MG63 (cell line): Measurements from ENCODE around the gene C14orf93. TPM values are rescaled to one million over a fixed set of nuclear protein-coding genes. Genes with fewer than 3 reads are reported as not detected.

Experiments used
- DNase-seq: peaks from one replicate; pipeline ENCODE4 v3.0.0-alpha.2; 2020
- H3K27me3 ChIP-seq: fragments of 250-450 bp; sonication (Bioruptor Pico); 2 replicates; pipeline ENCODE4 v1.5.1; 2020; ENCODE audit warnings: mild to moderate bottlenecking, moderate library complexity
- H3K36me3 ChIP-seq: fragments of 250-450 bp; sonication (Bioruptor Pico); 2 replicates; pipeline ENCODE4 v1.5.1; 2020; ENCODE audit warnings: mild to moderate bottlenecking, moderate library complexity
- H3K4me3 ChIP-seq: fragments of 250-450 bp; sonication (Bioruptor Pico); 2 replicates; pipeline ENCODE4 v1.5.1; 2020; ENCODE audit warnings: mild to moderate bottlenecking, moderate library complexity
- H3K9me3 ChIP-seq: fragments of 250-450 bp; sonication (Bioruptor Pico); 2 replicates; pipeline ENCODE4 v1.5.1; 2020; ENCODE audit warnings: mild to moderate bottlenecking, moderate library complexity
- total RNA-seq: library from RNA; depleted of rRNA; stranded (reverse); fragments of >200 nt; shearing (Covaris generic); gene quantifications from 2 replicates; pipeline ENCODE4 v1.2.3, GENCODE V29; 2014; ENCODE audit warnings: low replicate concordance

C14orf93 gene
- total RNA-seq, 1 experiment from 2014 or later, result 12.3 TPM

DNA sequence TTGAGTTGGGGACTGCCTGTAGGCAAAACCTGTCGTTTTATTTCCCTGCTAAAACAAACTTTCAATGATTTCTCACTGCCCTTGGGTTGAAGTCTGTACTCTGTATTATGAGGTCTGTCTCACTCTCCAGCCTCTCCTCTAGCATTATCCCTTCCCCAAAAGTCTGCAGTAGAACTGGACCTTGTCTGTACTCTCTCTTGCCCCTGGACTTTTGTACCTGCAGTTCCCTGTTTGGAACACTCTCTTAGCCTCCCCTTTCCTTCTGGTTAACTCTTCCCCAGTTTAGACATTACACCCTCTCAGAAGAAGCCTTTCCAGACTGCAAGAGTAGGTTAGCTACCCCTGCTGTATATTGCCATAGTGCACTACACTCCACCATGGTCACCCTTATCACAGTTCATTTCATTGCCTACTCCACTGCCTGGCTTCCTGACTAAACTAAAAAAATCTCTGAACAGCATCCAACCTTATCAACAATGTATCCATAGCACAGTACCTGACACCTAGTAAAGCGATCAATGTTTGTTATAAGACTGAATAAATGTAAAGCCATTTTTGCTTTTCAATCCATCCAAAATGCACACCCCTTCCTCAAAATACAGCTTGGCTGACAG, 23.9 kb downstream of the C14orf93 start:
- no peak overlapping the region for H3K4me3 ChIP-seq
- no peaks in the 10 kb centered on the region for H3K9me3 ChIP-seq
- no peaks in the 10 kb centered on the region for H3K27me3 ChIP-seq
- H3K36me3 ChIP-seq, result peaks cover 4% of the 10 kb centered on the region
- no peak for DNase-seq

DNA sequence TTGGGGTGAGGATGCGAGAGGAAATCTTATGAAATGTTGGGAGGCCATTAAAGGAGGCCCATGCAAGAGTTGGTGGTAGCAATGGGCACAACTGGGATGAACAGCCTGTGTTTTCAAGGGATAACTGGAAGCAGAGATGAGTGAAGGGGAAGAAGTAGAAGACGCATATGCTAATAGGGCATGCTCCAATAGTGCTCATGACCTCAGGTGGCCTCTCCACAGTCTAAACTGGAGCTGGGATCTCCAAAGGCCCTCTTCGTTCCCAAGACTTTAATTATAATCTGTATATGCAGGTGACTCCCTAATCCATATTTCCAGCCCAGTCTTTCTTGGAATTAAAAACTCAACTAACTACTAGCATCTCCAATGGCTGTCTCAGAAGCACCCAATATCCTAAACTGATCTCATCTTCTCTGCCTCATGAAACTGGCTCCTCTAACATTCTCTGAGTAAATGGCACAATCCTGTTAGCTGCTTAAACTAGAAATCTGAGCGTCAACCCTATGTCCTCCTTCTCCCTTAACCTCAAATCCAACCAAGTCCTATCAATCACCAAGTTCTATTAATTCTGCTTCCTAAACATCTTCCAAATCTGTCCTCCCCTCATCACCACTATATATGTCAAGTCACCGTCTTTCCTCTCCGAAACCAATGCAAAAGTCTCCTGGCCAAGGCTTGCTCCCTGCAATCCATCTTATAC, 24.8 kb downstream of the C14orf93 start:
- H3K36me3 ChIP-seq, result peaks cover 8% of the 10 kb centered on the region
- DNase-seq, result no peak

DNA sequence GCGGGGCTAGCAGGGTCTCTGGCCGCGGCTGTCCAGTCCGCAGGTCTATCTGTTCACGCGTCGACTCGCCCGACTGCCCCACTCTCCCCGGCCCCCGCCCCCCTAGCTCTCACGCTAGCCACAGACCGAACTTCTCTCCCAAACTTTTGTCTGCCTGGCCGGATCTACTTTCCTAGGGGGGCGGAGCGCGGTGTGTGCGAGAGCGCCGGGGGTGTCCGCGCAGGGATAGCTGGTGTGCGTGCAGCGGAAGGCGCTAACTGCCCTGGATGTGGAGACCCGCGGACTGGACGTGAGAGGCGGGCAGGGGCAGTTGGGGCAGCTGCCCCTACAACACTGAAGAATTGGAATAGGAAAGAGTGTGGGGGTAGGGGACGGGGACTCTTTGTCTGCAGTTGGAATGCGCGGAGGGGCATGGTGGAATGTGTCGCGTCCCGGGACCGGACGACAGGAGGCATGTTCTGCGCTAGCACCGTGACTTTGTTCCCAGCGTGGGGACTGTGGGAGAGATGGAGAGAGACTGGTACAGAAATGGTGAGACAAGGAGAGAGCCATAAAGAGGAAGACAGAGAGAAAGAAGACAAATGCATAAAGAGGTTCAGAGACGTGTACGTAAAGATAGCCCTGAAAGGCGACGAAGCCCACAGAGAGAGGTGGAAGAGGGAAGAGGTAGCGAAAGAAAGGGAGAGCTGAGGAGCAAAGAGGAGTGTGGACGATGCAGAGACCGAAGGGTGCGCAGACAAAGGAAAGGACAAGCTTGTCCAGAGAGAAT, 27.3 kb downstream of the C14orf93 start, which contains the start of gene AJUBA:
TSS of gene AJUBA (minus strand) at position 75 of the 769 bp plus-strand sequence. CDS start 285 bp downstream, outside the sequence.
- H3K9me3 ChIP-seq, result no peaks in the 10 kb centered on the region
- H3K36me3 ChIP-seq, result peaks cover 18% of the 10 kb centered on the region
- DNase-seq, result peak; percentile 95
- peak within 1 kb of the TSS; percentile 78 for H3K4me3 ChIP-seq
- H3K27me3 ChIP-seq, result no peaks in the 10 kb centered on the region

More for the DNA sequence above, 24.8 kb downstream of the C14orf93 start:
- no peak overlapping the region for H3K4me3 ChIP-seq
- no peaks in the 10 kb centered on the region for H3K27me3 ChIP-seq
- H3K9me3 ChIP-seq, result no peaks in the 10 kb centered on the region

DNA sequence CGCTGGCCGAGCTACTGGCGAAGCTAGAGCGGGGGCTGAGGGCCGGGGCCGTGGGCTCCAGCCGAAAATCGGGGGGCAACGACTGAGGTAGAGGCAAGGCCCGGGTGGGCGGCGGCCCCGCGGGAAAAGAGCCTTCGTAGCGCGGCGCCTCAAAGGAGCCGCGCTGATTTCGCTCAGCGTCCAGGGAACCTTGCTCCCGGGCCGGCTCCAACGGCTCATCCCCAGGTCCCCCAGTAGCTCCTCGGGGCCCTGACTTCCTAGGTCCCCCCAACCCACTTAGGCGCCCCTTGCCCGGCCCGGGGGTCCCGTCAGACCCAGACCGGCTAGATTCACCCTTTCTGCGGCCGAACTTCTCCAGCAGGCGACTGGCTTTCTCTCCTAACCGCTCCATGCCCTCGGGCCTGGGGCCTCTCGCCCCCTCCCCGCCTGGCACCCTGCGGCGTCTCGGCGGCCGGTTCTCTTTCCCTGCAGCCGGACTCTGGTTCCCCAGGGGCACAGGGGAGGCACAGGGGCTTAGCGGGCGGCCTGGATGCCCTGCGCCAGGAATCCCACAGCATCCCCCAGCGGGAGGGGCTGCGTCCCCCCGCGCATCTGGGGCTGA, 28.0 kb downstream of the C14orf93 start:
- no peak for DNase-seq
- H3K9me3 ChIP-seq, result no peaks in the 10 kb centered on the region
- peak overlapping the region; percentile 78 for H3K4me3 ChIP-seq
- no peaks in the 10 kb centered on the region for H3K27me3 ChIP-seq
- peaks cover 23% of the 10 kb centered on the region for H3K36me3 ChIP-seq

DNA sequence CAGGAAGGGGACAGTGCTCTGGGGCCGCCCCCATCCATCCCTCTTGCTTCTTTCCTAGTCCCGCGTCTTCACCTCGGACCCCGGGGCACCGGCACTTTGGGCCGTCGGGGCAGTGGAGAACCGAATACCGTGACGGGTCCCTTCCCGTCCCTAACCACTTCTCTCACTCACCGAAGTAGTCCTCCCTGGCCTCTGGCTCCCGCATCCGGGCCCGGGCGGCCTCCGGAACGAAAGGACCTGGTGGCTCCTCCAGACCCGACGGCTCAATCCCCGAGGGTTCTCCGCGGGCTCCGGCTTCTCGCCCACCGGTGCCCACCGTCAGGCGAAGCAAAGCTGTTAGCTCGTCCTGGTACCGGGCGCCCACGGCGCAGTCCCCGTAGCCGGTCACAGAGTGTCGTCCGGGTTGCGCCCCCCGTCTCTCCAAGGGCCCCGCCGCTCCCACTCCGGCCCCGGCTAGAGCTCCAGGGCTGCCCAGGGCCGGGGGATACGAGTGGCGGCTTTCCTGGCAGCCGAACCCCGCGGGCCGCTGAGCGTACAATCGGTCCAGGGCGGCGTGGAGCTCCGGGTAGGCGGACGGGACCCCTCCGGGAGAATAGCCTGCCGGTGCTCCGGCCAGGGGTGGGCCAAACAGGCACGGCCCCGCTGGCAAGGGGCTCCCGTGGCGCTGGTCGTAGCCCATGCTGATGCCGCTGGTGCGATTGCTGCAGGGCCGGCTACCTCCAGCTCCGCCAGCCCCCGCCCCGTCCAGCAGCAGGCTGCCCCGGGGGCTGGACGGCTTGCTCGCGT, 28.7 kb downstream of the C14orf93 start:
- Histone ChIP-seq H3K36me3 (peaks cover 28% of the 10 kb centered on the region), H3K4me3 (peak overlapping the region; percentile 78), H3K27me3 (no peaks in the 10 kb centered on the region), H3K9me3 (no peaks in the 10 kb centered on the region)
- no peak for DNase-seq

DNA sequence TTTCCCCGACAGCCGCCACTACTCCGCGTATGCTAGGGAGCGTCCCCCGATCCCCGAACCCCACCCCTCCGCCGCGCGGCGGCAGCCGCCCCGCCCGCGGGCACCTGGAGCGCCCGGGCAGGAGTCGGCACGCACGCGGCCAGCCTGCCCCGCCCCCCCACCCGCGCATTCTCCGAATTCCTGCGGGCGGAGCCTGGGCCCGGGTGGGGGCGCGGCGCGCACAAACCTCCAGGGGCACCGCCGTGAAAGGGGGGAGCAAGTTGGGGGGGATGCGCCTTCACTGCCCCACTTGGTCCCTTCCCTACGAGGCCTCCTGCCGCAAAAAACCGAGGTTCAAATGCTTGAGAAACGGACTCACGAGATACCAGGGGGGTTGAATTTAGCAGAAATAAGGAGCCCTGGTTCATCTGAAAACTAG, 29.3 kb downstream of the C14orf93 start:
- peak; percentile 72 for DNase-seq
- H3K27me3 ChIP-seq, result no peaks in the 10 kb centered on the region
- peak overlapping the region; percentile 78 for H3K4me3 ChIP-seq
- peaks cover 31% of the 10 kb centered on the region for H3K36me3 ChIP-seq
- H3K9me3 ChIP-seq, result no peaks in the 10 kb centered on the region

DNA sequence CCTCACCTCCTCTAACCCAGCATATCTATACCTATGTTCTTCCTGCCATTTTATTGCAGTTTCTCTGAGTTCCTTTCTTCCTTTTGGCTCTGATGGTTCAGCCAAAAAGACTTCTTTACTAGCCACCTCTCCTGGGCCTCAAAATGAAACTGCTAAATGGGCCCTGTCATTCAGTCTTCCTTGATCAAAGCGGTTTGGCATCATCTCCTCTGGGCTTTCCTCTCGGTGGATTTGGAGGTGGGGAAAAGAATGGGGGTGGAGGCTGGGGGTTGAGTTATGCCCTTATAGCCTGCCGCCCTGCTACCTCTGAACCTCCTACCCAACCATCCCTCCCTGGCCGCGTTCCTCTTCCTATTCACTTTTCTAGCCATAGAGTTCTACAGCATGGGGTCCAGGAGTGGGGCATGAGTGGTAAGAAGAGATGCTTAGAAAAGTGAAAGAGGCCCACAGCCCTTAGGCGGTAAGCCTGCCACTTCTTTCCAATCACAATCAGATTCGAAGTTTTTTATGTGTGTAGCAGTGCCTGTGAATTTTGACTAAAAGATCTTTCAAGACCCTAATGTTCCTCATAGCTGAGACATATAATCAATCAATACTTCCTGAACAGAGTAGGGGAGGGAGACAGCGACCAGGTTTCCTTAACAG, 30.1 kb downstream of the C14orf93 start:
- peak; percentile 46 for DNase-seq
- peak overlapping the region; percentile 78 for H3K4me3 ChIP-seq
- peaks cover 39% of the 10 kb centered on the region for H3K36me3 ChIP-seq
- no peaks in the 10 kb centered on the region for H3K9me3 ChIP-seq
- H3K27me3 ChIP-seq, result no peaks in the 10 kb centered on the region

DNA sequence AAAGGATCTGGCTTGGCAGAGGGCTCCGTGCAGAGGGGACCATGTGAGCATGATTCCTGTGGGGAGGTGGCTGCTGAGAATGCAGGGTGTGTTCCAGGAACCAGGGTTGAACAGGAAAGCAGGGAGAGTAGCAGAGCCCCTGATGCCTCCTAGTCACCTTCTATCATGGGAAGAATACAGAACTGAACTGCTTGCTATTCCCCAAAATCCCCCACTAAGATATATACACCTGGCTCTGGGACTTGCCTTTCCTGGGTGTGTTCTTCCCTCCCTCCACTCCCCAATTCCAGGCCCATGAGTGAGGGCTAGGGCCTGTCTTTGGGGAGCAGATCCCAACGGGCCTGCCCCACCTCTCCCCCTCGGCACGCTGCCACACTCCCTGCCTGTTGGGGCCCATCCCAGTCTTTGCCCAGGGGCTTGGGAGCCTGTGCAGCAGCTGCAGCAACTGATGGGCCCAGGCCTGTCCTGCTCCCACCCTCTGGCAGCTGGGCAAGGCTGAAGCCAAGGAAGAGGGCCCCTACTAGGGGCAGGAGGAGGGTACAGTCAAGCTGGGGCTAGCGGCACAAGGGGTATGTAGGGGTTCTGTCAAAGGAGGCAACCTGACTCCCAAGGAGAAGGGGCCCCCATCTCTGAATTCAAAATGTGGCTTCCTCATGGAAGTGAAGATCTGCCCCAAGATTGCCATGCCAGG, 30.8 kb downstream of the C14orf93 start:
- Histone ChIP-seq H3K27me3 (no peaks in the 10 kb centered on the region), H3K9me3 (no peaks in the 10 kb centered on the region), H3K36me3 (peaks cover 46% of the 10 kb centered on the region), H3K4me3 (peak overlapping the region; percentile 78)
- no peak for DNase-seq

DNA sequence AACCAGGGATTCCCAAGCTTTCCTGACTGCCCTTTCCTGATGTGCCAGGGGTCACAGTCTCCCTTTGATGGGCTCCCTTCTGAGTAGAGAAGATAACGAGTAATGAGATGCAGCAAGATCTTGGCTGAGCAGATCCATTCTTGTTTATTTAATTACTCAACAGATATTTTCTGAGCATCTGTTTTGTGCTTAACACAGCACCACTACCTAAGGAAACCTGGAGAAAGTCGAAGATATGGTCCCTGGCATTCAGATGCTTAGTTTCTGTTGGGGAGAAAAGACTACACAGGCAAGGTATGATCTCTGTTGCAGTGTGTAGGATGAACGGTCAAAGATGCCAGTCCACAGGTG, 31.5 kb downstream of the C14orf93 start:
- no peak for DNase-seq
- H3K4me3 ChIP-seq, result no peak overlapping the region; the same call in 1 of the 2 replicates
- H3K27me3 ChIP-seq, result no peaks in the 10 kb centered on the region
- peaks cover 52% of the 10 kb centered on the region for H3K36me3 ChIP-seq
- no peaks in the 10 kb centered on the region for H3K9me3 ChIP-seq

DNA sequence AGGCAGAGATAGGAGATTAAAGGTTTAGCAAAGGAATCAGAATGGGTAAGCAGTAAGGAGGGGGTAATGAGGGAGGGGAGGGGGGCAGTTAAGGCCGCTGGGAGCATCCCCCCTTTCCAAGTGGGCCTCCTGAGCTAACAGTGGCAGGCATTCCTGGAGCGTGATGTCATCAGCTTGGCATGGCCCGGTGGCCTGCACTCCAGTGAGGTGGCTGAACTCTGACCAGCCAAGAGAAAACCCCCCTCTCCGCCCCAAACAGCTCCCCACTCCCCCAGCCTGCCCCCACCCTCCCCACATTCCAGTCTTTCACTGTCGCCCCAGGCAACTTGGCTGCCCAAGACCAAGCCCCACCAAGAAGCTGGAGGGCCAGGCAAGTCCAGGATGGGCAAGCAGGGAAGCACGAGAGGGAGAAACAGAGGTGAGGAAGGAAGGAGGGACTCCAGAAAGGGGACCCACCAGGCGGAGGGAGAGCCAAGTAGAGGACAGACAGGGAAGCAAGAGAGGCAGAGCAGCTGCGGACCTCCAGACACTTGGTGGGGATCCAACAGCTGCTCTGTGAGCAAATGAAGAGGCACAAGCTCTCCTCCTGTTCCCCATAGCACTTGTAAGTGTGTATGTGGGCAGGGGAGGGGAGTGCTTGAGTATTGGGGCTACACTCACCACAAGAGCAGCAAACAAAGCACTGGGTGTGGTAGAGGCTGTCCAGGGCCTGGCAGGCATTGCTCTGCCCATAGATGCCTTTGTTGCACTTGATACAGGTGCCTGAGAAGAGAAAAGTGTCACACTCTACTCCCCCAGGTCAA, 32.1 kb downstream of the C14orf93 start:
- peak; percentile 92 for DNase-seq
- no peaks in the 10 kb centered on the region for H3K27me3 ChIP-seq
- no peak overlapping the region for H3K4me3 ChIP-seq
- no peaks in the 10 kb centered on the region for H3K9me3 ChIP-seq
- peaks cover 58% of the 10 kb centered on the region for H3K36me3 ChIP-seq

DNA sequence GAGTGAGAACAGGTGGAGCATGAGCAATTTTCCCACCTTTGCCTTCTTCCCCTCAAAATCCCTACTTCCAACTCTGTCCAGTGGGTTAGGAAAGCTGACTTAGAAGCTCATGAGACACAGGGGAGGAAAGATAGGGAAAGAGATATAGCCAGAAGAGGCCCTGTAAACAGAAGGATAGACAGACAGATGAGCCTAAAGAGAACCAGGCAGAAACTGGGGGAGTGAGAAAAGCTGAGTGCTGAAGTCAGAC, 32.6 kb downstream of the C14orf93 start:
- Histone ChIP-seq H3K9me3 (no peaks in the 10 kb centered on the region), H3K36me3 (peaks cover 63% of the 10 kb centered on the region), H3K27me3 (no peaks in the 10 kb centered on the region), H3K4me3 (no peak overlapping the region)
- no peak for DNase-seq

DNA sequence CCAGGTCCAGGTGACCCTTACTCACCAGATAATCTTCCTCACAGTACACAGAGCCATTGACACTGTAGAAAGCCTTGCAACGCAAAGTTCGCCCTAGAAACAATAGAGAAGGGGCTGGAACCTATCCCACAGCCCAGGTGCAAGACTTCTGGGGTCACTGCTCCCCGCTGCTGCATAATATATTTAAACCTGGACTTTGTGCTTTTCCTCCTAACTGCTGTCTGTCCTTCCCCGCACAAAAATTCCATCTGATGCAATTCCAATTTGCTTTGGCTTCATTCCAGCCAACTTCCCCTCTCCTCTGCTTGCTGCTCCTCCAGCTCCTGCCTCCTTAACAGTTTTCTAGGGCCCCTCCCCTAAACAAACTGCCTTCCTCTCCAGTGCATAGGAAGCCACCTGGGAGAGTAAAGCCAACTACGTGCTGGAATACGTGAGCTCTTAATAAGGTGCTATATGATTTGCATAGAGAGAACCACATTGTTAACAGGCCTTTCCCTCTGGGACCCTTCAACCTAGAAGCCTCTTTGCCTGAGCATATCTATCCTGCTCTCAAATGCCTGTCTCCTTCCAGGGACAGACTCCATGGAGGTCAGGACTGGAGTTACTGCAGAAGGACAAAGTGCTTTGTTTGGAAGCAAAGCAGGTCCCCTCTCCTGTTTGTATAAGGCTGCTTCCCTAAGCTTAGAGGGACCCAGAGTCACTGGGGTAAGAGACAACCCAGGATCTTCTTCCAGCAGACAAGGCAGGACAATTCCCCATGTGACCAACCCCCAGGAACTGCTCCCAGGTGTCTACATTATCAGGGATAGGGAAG, 33.1 kb downstream of the C14orf93 start:
- Histone ChIP-seq H3K27me3 (no peaks in the 10 kb centered on the region), H3K36me3 (peaks cover 69% of the 10 kb centered on the region), H3K4me3 (no peak overlapping the region), H3K9me3 (no peaks in the 10 kb centered on the region)
- peak; percentile 23 for DNase-seq

DNA sequence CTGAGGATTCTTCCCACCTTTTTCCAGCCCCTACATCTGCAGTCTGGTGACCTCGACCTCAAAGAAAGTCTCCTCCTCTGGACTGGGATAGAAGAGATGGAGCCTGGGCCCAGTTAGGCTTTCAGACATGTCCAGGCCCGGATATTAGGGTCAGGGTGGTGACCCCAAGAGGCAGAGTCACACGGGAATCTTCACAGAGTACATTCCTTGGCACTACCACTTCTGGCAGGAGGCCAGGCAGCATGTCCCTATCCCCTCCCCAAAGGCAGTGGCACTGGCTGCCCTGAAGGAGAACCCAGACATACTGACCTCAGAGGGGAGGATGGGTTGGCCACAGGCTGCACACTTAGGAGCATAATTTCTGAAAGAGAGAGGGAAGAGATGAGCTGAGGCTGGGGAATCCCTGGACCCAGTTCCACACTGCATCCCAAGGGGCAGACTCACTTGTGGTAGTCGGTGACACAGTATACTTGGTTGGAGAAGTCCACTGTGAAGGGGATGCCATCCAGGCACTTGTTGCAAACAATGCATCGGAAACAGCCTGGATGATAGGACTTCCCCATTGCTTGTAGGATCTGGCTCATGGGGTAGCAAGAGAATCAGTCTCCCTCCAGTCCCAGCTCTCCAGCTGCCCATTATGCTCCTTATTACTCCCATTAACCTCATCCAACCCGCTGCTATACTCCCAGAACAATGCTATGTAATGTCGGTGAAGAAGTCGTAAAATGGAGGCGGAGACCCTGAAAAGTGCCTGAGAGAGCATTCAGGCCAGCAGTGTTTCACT, 35.2 kb downstream of the C14orf93 start:
- no peak overlapping the region for H3K4me3 ChIP-seq
- H3K27me3 ChIP-seq, result no peaks in the 10 kb centered on the region
- H3K36me3 ChIP-seq, result peaks cover 67% of the 10 kb centered on the region
- no peaks in the 10 kb centered on the region for H3K9me3 ChIP-seq
- DNase-seq, result peak; percentile 30
